ENCODE measurements around the gene HAUS3.

The HAUS3 gene, protein sequence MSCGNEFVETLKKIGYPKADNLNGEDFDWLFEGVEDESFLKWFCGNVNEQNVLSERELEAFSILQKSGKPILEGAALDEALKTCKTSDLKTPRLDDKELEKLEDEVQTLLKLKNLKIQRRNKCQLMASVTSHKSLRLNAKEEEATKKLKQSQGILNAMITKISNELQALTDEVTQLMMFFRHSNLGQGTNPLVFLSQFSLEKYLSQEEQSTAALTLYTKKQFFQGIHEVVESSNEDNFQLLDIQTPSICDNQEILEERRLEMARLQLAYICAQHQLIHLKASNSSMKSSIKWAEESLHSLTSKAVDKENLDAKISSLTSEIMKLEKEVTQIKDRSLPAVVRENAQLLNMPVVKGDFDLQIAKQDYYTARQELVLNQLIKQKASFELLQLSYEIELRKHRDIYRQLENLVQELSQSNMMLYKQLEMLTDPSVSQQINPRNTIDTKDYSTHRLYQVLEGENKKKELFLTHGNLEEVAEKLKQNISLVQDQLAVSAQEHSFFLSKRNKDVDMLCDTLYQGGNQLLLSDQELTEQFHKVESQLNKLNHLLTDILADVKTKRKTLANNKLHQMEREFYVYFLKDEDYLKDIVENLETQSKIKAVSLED

DNA sequence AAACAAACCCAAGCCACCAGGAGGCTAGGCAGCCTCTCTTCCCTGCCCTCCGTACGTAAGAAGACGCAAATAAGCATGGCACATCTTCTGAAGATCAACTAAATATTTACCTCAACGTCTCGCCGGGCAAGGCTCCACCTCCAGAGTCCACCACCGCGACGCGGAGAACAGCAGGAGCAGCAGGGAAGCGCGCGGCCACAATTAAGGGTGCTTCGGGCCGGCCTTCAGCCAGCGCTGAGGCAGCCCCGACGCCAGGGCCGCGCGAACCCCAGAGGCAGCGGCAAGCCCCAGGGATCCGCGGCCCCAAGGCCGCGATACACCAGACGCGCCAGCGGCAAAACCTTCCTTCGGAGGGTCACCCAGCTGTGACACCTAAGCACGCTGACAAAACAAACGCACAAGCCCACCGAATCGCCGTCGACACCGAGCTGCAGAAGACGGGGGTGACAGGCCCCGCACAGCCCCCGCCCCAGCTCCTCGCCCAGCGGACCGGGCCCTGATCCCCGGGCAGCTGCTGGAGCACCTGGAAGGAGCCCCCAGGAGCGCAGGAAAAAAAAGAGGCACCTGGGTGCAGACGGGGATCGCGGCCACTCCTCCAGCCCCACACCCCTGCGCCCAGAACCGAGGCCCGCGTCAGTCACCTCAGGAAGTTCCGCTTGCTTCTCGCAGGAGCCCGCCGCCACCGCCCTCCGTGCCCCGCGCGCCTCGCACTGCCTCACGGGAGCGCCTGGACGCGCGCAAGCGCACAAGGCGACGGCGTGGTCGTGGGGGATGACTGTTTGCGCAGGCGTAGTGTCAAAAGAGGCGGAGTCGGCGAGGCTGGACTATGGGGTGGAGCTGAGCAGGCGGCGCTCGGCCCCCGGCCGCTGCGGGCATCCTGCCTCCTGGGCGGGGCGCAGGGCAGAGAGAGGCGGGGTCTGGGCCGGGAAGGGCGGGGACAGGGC lies at the start of gene HAUS3, which contains the start of gene POLN:
Gene HAUS3, minus strand, starts transcription at position 712 of the 944 bp plus-strand sequence. CDS start 1,175 bp downstream, outside the sequence.
Gene POLN, minus strand, starts transcription at position 712 of the 944 bp plus-strand sequence. CDS start 12,890 bp downstream, outside the sequence.
- DNase-seq = peak; percentile 19

GRCh38 chr4:2290974-2291704 lies 49.2 kb upstream of the HAUS3 start:
- no peak for DNase-seq

- DNase-seq = no peak
Observed at GRCh38 chr4:2290488-2290887, 48.6 kb upstream of the HAUS3 start.

DNA sequence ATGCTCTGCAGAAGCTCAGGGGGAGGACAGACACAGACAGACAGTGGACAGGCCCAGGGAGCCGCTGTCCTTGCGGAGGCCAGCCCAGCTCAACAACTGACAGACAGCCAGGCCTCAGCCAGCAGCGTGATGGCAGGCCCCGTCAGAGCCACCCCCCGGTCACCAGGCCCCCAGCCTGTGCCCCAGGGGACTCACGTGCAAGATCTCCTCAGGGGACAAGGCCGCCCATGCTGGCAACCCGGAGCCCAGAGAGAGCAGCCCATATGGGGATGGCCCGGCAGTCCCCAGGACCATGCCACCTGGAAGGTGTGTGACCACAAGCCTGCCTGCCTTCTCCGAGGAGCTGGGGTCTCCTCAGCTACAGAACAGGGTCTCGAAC lies 48.0 kb upstream of the HAUS3 start:
- no peak for DNase-seq

DNA sequence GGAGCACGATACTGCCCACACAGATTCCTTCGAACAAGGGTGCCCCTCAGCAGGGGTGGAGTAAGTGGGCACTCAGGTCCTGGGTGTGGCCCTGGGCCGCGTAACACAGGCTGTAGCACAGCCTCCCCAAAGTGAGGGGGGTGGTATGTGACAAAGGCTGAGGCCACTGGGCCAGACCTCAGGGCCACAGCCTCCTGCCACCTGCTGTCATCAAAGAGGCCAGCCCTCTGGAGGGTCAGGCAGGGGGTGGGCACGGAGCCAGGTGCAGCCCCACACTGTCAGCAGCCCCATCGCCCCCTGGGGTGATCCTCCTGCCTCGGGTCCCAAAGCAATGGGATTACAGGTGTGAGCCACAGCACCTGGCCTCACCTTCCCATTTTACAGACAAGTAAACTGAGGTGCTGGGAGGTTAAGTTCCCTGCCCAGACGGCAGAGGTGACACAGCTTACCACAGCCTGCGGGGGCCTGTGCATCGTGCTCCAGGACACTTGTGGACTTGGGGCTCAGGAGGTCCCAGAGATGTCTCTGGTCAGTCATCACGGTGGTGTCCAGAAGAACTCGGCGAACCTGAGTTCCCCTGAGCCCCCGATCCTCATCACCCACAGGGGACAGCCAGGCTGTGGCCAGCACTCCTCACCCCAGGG lies 47.5 kb upstream of the HAUS3 start:
- DNase-seq = no peak

GRCh38 chr4:2288051-2288541 lies 46.2 kb upstream of the HAUS3 start:
- no peak for DNase-seq

GRCh38 chr4:2287594-2287915 lies 45.6 kb upstream of the HAUS3 start:
- no peak for DNase-seq

- DNase-seq = no peak
Observed at GRCh38 chr4:2286904-2287593, 45.1 kb upstream of the HAUS3 start.

GRCh38 chr4:2285613-2286381 lies 43.9 kb upstream of the HAUS3 start:
- no peak for DNase-seq

DNA sequence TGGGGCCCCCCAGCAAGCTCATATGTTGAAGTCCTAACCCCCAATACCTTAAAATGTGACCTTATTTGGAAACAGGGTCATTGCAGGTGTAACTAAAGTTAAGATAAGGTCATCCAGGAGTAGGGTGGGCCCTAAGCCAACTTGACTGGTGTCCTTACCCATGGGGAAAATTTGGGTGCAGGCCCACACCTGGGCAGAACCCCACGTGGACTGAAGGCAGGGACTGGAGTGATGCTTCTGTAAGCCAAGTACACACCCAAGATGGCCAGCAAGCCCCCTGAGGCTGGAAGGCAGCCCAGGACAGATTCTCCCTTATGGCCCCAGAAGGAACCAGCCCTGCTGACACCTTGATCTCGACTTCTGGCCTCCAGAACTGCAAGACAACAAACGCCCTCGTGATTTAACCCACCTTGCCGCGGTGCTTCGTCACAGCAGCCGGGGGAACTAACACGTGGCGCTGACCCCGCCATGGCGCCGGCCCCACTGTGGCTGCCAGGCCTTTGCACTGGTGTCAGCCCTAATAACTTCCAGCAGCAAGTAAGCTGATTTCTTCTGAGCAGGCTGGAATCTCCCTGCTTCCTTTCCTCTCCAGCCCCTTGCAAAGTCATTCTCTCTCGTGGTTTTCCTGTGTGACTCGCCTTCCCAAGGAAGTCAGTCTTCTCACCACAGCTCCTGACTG lies 43.2 kb upstream of the HAUS3 start:
- DNase-seq = no peak

DNA sequence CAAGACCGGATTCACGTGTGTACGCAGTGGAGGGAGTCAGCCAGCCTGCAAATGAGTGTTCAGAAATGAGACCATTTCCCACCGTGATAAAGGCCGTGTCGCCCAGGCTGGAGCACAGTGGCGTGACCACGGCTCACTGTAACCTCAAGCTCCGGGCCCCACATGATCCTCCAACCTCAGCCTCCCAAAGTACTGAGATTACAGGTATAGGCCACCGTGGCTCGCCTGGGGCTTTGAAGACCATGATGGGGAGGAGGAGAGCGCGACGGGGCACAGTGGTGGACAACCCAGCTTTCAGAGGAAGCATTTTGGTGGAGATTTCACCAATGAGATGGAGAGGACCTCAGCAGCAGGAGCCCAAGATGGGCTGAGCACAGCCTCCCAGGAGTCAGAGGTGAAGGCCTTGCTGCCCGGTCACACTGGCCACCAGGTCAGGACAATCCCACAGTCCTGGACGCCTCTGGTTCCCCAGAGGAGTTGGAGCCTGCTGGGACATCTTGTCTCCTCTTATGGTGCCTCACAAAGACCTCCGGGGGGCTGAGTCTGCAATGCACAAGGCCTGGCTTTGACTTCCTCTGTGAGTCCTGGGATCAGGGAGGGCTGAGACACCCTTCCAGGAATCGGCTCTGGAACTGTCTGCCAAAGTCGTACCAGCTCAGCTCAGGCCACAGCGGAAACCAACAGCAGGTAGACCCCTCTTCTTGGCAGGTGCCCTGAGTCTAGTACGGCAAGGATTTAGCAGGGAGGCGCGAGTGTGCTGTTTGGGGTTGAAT lies 42.4 kb upstream of the HAUS3 start:
- DNase-seq = no peak

DNA sequence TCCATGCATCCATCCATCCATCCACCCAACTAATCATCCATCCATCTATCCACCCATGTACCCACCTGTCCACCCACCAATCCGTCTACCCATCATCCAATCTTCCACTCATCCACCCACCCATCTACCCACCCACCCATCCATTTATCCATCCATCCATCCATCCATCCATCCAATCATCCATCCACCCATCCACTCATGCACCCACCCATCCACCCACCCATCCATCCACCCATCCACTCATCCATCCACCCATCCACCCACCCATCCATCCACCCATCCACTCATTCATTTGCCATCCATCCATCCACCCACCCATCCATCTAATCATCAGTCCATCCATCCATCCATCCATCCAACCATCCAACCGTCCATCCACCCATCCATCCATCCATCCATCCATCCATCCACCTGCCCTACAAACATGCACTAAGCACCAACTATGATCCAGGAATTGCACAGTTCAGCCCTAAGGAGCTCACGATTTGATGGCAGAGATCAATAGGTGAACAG lies 41.3 kb upstream of the HAUS3 start:
- DNase-seq = no peak

- no peak for DNase-seq
Observed at GRCh38 chr4:2281575-2282343, 39.8 kb upstream of the HAUS3 start.

DNA sequence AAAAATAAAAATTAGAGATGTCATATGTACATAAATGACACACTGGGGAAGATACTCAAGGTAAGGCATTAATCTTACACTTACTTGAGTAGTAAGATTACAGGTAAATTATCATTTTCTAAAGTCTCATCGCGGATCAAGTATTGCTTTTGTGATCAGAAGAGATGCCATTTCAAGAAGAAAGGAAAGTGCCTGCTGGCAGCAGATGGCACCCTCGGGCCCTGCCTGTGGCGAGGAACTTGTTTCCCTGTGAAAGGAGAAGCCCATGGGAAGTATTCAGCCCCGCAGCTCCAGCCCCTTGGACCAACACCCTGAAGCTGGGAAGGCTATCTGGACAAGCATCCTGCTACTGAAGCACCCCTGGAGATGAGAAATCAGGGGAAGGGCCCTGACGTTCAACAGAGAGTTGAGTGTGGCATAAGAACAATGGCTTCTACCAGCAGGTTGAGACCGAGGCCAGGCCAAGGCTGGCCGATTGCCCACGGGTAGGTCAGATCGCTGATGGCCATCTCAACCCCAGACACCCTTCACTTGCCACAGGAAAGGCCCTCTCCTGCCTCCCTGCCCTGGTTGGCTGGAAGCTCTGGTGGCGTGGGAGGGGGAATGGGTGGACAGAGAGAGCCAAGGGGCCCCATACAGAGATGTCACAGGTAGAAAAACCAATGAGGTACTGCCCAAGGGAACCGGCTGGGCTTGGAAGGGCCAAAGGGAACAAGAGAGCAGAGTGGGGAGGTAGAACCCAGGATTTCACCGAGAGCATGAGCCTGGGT lies 38.8 kb upstream of the HAUS3 start:
- no peak for DNase-seq

DNA sequence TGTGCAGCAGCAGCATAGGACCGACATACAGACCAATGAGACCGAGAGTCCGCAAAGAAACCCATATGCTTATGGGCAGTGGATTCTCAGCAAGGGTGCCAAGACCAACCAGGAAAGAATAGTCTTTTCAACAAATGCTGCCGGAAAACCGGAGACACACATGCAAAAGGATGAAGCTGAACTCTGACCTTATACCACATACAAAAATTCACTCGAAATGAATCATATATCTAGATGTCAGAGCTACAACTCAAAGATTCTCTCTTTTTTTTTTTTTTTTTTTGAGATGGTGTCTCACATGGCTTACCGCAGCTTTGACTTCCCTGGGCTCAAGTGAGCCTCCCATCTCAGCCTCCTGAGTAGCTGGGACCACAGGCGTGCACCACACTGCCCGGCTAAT lies 36.0 kb upstream of the HAUS3 start:
- DNase-seq = no peak

DNA sequence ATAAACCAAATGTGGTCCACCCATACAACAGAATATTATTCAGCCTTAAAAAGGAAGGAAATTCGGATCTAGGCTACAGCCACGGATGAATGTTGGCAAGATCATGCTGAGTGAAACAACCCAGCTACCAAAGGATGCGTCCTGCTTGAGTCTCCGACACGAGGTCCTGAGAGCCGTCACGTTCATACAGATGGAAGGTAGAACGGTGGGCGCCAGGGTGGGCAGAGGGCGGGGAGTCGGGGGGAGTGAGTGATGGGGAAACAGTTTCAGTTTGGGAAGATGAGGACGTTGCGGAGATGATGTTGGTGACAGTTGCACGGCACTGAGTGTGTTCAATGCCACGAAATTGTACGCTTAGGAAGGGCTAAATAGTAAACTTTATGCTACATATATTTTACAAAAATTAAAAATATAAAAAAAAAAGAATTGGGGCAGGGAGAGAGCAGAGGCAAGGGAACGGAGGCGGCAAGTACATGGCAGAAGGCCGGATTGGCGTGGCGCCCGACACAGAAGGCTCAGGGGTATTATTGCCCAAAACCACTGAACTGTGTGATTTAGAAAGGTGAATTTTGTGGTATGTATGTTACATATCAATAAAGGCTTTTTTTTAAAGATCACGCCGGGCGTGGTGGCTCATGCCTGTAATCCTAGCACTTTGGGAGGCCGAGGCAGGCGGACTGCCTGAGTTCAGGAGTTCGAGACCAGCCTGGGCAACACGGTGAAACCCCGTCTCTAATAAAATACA lies 34.8 kb upstream of the HAUS3 start:
- DNase-seq = no peak

All from NCI-H748 treated with DMSO at 0.1 percent for 48 hours (cell line).